WTC11 (cell line): ENCODE data around the gene TTI1. TPM values are rescaled to one million over a fixed set of nuclear protein-coding genes. Genes with fewer than 3 reads are reported as not detected.

Source experiments
- ATAC-seq: fragments of 200-7000 bp; cut with Tn5 transposase; 2 replicates; pipeline ENCODE4 v1.10.0; 2021; ENCODE audit warnings: mild to moderate bottlenecking, moderate library complexity
- CTCF ChIA-PET: fragments of 300-600 bp; sonication (Branson Sonifier 250); formaldehyde crosslinking; loops from one replicate; lab custom pipeline; 2021; ENCODE audit warnings: antibody characterized with exemption; lab: Charles Lee
- POLR2A ChIA-PET: fragments of 350-600 bp; sonication (Branson Sonifier 250); formaldehyde crosslinking; loops from one replicate; lab custom pipeline; 2021; ENCODE audit warnings: antibody characterized with exemption; lab: Charles Lee
- DNase-seq: peaks from one replicate; pipeline ENCODE4 v3.0.0; 2021; ENCODE audit warnings: low spot score
- H3K27ac Mint-ChIP-seq: 2 replicates; pipeline ENCODE4 v1.8.0; 2021; ENCODE audit warnings: mixed read lengths
- H3K27me3 Mint-ChIP-seq: 2 replicates; pipeline ENCODE4 v1.8.0; 2021; ENCODE audit warnings: low read depth, mild to moderate bottlenecking, moderate library complexity, mixed read lengths
- H3K36me3 Mint-ChIP-seq: 2 replicates; pipeline ENCODE4 v1.8.0; 2021; ENCODE audit warnings: mixed read lengths
- H3K4me1 Mint-ChIP-seq: 2 replicates; pipeline ENCODE4 v1.8.0; 2022; ENCODE audit warnings: mixed read lengths
- H3K4me3 Mint-ChIP-seq: 2 replicates; pipeline ENCODE4 v1.8.0; 2021; ENCODE audit warnings: mild to moderate bottlenecking, moderate library complexity, mixed read lengths
- H3K9me3 Mint-ChIP-seq: 2 replicates; pipeline ENCODE4 v1.8.0; 2021; ENCODE audit warnings: mixed read lengths
- ATF1 ChIP-seq: sonication (generic); formaldehyde crosslinking; IDR thresholded peaks from 2 replicates; pipeline ENCODE4 v1.8.1; 2023; ENCODE audit warnings: mild to moderate bottlenecking, moderate library complexity, missing genetic modification reagents
- CREB1 ChIP-seq: sonication (generic); formaldehyde crosslinking; IDR thresholded peaks from 2 replicates; pipeline ENCODE4 v1.8.0; 2023; ENCODE audit warnings: mild to moderate bottlenecking, missing genetic modification reagents
- ESRRA ChIP-seq: sonication (generic); formaldehyde crosslinking; IDR thresholded peaks from 2 replicates; pipeline ENCODE4 v1.8.1; 2022; ENCODE audit warnings: mild to moderate bottlenecking, missing genetic modification reagents, borderline replicate concordance
- HMGA2 ChIP-seq: fragments of 250-450 bp; sonication (Bioruptor Pico); IDR thresholded peaks from 2 replicates; pipeline ENCODE4 v1.4.0; 2021; ENCODE audit warnings: mild to moderate bottlenecking, moderate library complexity
- KAT7 ChIP-seq: sonication (generic); formaldehyde crosslinking; IDR thresholded peaks from 2 replicates; pipeline ENCODE4 v1.8.1; 2023; ENCODE audit warnings: missing genetic modification reagents, mild to moderate bottlenecking, borderline replicate concordance
- MYBL2 ChIP-seq: sonication (generic); formaldehyde crosslinking; IDR thresholded peaks from 2 replicates; pipeline ENCODE4 v1.8.1; 2023; ENCODE audit warnings: mild to moderate bottlenecking, moderate library complexity, missing genetic modification reagents
- NFATC4 ChIP-seq: fragments of 250-450 bp; sonication (Bioruptor Pico); IDR thresholded peaks from 2 replicates; pipeline ENCODE4 v1.9.0; 2021; ENCODE audit warnings: mild to moderate bottlenecking
- NFE2L1 ChIP-seq: sonication (generic); formaldehyde crosslinking; IDR thresholded peaks from 2 replicates; pipeline ENCODE4 v1.8.1; 2023; ENCODE audit warnings: missing genetic modification reagents
- NR1H2 ChIP-seq: sonication (generic); formaldehyde crosslinking; IDR thresholded peaks from 2 replicates; pipeline ENCODE4 v1.9.0; 2021; ENCODE audit warnings: mild to moderate bottlenecking, moderate library complexity, missing genetic modification reagents
- SP1 ChIP-seq: sonication (generic); formaldehyde crosslinking; conservative IDR thresholded peaks from 2 replicates; pipeline ENCODE4 v1.8.1; 2022; ENCODE audit warnings: missing genetic modification reagents
- TEAD4 ChIP-seq: sonication (generic); formaldehyde crosslinking; IDR thresholded peaks from 2 replicates; pipeline ENCODE4 v1.8.0; 2022; ENCODE audit warnings: mild to moderate bottlenecking, missing genetic modification reagents
- TP53 ChIP-seq: sonication (generic); formaldehyde crosslinking; IDR thresholded peaks from 2 replicates; pipeline ENCODE4 v1.8.1; 2023; ENCODE audit warnings: mild to moderate bottlenecking, missing genetic modification reagents
- total RNA-seq: library from RNA; stranded (reverse); gene quantifications from 3 replicates; pipeline ENCODE4 v1.2.3, GENCODE V29; 2021
- TF ChIP-seq, protein P1 (sequence below): sonication (generic); formaldehyde crosslinking; IDR thresholded peaks from 2 replicates; pipeline ENCODE4 v1.8.1; 2023; ENCODE audit warnings: mild to moderate bottlenecking, missing genetic modification reagents, borderline replicate concordance
- TF ChIP-seq, protein P2 (sequence below): fragments of 250-450 bp; sonication (Bioruptor Pico); IDR thresholded peaks from 2 replicates; pipeline ENCODE4 v1.8.0; 2021; ENCODE audit warnings: mild to moderate bottlenecking
- TF ChIP-seq, protein P3 (sequence below): sonication (generic); formaldehyde crosslinking; IDR thresholded peaks from 2 replicates; pipeline ENCODE4 v1.8.1; 2023; ENCODE audit warnings: mild to moderate bottlenecking, moderate library complexity, missing genetic modification reagents
- TF ChIP-seq, protein P4 (sequence below): fragments of 250-450 bp; sonication (Bioruptor Pico); IDR thresholded peaks from 2 replicates; pipeline ENCODE4 v1.9.0; 2021; ENCODE audit warnings: mild to moderate bottlenecking
- TF ChIP-seq, protein P5 (sequence below): fragments of 250-450 bp; sonication (Bioruptor Pico); IDR thresholded peaks from 2 replicates; pipeline ENCODE4 v1.9.0; 2021; ENCODE audit warnings: mild to moderate bottlenecking, borderline replicate concordance

Gene TTI1
- total RNA-seq, 1 experiment from 2014 or later: 43.5 TPM

DNA sequence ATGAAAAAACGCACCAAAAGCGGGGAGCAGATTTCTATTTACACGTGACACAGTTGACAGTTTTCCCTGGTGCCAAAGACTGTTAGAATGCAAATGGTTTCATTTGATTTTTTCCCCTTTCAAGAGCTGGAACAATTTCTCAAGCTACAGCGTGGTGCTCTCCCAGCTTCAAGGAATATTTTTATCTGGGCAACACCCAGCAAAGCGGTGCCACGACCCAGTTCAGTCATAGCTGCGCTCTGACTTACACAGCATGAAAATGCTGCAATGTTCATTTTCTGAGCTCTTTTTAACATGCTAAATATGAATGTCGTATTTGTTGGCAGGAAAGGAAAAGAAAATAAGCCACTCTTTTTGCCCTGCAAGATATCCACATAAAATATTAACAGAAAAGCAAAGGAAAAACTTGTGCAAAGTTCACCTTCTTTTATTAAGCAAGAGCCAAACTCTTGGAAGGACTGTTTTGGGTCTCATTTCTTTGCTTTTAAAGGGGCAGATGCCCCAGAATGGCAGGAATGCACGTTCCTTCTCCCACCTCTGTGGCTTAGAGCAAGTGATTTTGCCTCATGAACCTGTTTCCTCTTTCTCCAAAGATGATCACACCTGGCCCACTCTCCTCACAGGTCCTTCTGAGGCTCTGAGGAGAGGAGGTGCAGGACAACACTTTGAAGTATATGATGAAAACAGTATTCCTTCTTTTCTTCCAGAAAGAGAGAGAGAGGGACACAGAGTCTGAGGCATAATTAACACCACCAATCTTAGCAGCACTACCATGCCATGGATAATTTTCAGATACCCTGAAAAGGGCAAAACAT is 47.0 kb downstream of the TTI1 start:
- ChIA-PET POLR2A (no interaction called here), CTCF (interaction anchor here (1.0 kb wide), 1 partner anchor 42 kb away, joined by 4 read pairs; no protein-coding TSS in a partner anchor)
- Mint-ChIP-seq H3K36me3 (peaks cover 39% of the 10 kb centered on the region), H3K4me3 (no peak overlapping the region), H3K27ac (no peak overlapping the region), H3K9me3 (no peaks in the 10 kb centered on the region), H3K4me1 (0 out of 2 replicates have a peak, but pooled peaks cover 2% of the 10 kb centered on the region), H3K27me3 (no peaks in the 10 kb centered on the region)
- TF ChIP-seq HMGA2 (CRISPR knock-in tag) (no peak), ESRRA (CRISPR knock-in tag) (no peak), SP1 (CRISPR knock-in tag) (no peak)
- TF ChIP-seq, protein P1, sequence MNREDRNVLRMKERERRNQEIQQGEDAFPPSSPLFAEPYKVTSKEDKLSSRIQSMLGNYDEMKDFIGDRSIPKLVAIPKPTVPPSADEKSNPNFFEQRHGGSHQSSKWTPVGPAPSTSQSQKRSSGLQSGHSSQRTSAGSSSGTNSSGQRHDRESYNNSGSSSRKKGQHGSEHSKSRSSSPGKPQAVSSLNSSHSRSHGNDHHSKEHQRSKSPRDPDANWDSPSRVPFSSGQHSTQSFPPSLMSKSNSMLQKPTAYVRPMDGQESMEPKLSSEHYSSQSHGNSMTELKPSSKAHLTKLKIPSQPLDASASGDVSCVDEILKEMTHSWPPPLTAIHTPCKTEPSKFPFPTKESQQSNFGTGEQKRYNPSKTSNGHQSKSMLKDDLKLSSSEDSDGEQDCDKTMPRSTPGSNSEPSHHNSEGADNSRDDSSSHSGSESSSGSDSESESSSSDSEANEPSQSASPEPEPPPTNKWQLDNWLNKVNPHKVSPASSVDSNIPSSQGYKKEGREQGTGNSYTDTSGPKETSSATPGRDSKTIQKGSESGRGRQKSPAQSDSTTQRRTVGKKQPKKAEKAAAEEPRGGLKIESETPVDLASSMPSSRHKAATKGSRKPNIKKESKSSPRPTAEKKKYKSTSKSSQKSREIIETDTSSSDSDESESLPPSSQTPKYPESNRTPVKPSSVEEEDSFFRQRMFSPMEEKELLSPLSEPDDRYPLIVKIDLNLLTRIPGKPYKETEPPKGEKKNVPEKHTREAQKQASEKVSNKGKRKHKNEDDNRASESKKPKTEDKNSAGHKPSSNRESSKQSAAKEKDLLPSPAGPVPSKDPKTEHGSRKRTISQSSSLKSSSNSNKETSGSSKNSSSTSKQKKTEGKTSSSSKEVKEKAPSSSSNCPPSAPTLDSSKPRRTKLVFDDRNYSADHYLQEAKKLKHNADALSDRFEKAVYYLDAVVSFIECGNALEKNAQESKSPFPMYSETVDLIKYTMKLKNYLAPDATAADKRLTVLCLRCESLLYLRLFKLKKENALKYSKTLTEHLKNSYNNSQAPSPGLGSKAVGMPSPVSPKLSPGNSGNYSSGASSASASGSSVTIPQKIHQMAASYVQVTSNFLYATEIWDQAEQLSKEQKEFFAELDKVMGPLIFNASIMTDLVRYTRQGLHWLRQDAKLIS (CRISPR knock-in tag): no peak
- ATAC-seq: no peak
- DNase-seq: no peak

DNA sequence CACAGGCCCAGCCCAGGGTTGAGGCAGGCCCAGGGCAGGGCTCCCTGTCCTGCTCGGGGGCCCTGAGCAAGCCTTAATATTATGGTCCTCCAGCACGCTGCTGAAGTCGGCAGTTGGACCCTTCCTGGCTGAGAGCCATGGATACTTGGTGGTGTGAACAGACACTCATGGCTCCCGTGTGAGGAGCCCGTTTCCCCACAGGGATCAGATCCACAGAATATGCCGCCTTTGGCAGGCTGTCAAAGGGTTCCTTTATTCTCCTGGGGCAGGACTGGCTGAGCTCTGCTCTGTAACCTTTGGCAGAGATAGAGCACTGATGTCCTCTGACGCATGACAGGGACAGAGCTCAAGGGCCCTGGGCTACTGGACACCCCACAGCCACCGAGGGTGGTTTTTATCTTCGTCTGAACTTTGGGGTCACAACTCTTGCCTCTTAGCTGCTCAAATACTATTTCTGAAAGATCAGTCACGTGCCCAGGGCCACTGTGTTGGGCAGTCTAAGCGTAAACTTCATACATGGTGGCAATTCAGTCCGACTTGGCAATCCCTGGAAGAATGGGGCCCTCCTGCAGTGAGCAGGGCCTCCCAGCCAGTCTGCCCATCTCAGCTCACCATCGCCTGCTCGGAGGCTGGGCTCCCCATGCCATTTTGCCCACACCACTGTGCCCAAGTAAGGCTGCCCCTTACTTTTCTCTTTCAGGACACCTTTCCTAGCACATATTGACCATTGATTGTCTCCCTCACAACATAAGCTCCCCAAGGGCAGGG is 49.1 kb downstream of the TTI1 start:
- H3K36me3 Mint-ChIP-seq: peaks cover 32% of the 10 kb centered on the region
- ChIA-PET CTCF (interaction anchor here (0.5 to 1.3 kb wide), 3 partner anchors 8 to 127 kb away, joined by 3 to 5 read pairs (median 3); no protein-coding TSS in a partner anchor), POLR2A (interaction anchor here (0.8 kb wide), 1 partner anchor 33 kb away, joined by 6 read pairs; no protein-coding TSS in a partner anchor)
- no peak for DNase-seq
- H3K27me3 Mint-ChIP-seq: no peaks in the 10 kb centered on the region
- H3K4me3 Mint-ChIP-seq: no peak overlapping the region
- H3K27ac Mint-ChIP-seq: no peak overlapping the region
- no peaks in the 10 kb centered on the region for H3K9me3 Mint-ChIP-seq
- H3K4me1 Mint-ChIP-seq: 0 out of 2 replicates have a peak, but pooled peaks cover 2% of the 10 kb centered on the region
- no peak for ATAC-seq
- no peak for TF ChIP-seq ATF1
- TF ChIP-seq CREB1: no peak
- TF ChIP-seq NFATC4 (CRISPR knock-in tag): no peak
- no peak for TF ChIP-seq TP53
- no peak for TF ChIP-seq HMGA2 (CRISPR knock-in tag)
- no peak for TF ChIP-seq NFE2L1 (CRISPR knock-in tag)
- TF ChIP-seq, protein P2, sequence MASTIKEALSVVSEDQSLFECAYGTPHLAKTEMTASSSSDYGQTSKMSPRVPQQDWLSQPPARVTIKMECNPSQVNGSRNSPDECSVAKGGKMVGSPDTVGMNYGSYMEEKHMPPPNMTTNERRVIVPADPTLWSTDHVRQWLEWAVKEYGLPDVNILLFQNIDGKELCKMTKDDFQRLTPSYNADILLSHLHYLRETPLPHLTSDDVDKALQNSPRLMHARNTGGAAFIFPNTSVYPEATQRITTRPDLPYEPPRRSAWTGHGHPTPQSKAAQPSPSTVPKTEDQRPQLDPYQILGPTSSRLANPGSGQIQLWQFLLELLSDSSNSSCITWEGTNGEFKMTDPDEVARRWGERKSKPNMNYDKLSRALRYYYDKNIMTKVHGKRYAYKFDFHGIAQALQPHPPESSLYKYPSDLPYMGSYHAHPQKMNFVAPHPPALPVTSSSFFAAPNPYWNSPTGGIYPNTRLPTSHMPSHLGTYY (CRISPR knock-in tag): no peak
- TF ChIP-seq, protein P3, sequence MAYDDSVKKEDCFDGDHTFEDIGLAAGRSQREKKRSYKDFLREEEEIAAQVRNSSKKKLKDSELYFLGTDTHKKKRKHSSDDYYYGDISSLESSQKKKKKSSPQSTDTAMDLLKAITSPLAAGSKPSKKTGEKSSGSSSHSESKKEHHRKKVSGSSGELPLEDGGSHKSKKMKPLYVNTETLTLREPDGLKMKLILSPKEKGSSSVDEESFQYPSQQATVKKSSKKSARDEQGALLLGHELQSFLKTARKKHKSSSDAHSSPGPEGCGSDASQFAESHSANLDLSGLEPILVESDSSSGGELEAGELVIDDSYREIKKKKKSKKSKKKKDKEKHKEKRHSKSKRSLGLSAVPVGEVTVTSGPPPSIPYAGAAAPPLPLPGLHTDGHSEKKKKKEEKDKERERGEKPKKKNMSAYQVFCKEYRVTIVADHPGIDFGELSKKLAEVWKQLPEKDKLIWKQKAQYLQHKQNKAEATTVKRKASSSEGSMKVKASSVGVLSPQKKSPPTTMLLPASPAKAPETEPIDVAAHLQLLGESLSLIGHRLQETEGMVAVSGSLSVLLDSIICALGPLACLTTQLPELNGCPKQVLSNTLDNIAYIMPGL (CRISPR knock-in tag): no peak
- no peak for TF ChIP-seq NR1H2
- TF ChIP-seq, protein P4, sequence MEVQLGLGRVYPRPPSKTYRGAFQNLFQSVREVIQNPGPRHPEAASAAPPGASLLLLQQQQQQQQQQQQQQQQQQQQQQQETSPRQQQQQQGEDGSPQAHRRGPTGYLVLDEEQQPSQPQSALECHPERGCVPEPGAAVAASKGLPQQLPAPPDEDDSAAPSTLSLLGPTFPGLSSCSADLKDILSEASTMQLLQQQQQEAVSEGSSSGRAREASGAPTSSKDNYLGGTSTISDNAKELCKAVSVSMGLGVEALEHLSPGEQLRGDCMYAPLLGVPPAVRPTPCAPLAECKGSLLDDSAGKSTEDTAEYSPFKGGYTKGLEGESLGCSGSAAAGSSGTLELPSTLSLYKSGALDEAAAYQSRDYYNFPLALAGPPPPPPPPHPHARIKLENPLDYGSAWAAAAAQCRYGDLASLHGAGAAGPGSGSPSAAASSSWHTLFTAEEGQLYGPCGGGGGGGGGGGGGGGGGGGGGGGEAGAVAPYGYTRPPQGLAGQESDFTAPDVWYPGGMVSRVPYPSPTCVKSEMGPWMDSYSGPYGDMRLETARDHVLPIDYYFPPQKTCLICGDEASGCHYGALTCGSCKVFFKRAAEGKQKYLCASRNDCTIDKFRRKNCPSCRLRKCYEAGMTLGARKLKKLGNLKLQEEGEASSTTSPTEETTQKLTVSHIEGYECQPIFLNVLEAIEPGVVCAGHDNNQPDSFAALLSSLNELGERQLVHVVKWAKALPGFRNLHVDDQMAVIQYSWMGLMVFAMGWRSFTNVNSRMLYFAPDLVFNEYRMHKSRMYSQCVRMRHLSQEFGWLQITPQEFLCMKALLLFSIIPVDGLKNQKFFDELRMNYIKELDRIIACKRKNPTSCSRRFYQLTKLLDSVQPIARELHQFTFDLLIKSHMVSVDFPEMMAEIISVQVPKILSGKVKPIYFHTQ (CRISPR knock-in tag): no peak
- TF ChIP-seq, protein P5, sequence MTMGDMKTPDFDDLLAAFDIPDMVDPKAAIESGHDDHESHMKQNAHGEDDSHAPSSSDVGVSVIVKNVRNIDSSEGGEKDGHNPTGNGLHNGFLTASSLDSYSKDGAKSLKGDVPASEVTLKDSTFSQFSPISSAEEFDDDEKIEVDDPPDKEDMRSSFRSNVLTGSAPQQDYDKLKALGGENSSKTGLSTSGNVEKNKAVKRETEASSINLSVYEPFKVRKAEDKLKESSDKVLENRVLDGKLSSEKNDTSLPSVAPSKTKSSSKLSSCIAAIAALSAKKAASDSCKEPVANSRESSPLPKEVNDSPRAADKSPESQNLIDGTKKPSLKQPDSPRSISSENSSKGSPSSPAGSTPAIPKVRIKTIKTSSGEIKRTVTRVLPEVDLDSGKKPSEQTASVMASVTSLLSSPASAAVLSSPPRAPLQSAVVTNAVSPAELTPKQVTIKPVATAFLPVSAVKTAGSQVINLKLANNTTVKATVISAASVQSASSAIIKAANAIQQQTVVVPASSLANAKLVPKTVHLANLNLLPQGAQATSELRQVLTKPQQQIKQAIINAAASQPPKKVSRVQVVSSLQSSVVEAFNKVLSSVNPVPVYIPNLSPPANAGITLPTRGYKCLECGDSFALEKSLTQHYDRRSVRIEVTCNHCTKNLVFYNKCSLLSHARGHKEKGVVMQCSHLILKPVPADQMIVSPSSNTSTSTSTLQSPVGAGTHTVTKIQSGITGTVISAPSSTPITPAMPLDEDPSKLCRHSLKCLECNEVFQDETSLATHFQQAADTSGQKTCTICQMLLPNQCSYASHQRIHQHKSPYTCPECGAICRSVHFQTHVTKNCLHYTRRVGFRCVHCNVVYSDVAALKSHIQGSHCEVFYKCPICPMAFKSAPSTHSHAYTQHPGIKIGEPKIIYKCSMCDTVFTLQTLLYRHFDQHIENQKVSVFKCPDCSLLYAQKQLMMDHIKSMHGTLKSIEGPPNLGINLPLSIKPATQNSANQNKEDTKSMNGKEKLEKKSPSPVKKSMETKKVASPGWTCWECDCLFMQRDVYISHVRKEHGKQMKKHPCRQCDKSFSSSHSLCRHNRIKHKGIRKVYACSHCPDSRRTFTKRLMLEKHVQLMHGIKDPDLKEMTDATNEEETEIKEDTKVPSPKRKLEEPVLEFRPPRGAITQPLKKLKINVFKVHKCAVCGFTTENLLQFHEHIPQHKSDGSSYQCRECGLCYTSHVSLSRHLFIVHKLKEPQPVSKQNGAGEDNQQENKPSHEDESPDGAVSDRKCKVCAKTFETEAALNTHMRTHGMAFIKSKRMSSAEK (CRISPR knock-in tag): no peak
- no peak for TF ChIP-seq KAT7 (CRISPR knock-in tag)
- TF ChIP-seq MYBL2 (CRISPR knock-in tag): no peak
- TF ChIP-seq TEAD4 (CRISPR knock-in tag): no peak
